GM10266 (cell line): ENCODE measurements around the gene FNBP1L.

ENCODE experiments used
- DNase-seq: peaks from one replicate; pipeline ENCODE4 v3.0.0; 2012; ENCODE audit errors: extremely low spot score
- TF ChIP-seq, protein P1 (sequence below): IDR thresholded peaks from 2 replicates; pipeline ENCODE4 v1.5.1; 2012; ENCODE audit warnings: mild to moderate bottlenecking, low read depth; ENCODE audit not compliant: control insufficient read depth, insufficient read depth; ENCODE audit errors: missing control alignments

The FNBP1L gene

GRCh38 chr1:93571623-93572310, 123.8 kb downstream of the FNBP1L start:
- TF ChIP-seq, protein P1, sequence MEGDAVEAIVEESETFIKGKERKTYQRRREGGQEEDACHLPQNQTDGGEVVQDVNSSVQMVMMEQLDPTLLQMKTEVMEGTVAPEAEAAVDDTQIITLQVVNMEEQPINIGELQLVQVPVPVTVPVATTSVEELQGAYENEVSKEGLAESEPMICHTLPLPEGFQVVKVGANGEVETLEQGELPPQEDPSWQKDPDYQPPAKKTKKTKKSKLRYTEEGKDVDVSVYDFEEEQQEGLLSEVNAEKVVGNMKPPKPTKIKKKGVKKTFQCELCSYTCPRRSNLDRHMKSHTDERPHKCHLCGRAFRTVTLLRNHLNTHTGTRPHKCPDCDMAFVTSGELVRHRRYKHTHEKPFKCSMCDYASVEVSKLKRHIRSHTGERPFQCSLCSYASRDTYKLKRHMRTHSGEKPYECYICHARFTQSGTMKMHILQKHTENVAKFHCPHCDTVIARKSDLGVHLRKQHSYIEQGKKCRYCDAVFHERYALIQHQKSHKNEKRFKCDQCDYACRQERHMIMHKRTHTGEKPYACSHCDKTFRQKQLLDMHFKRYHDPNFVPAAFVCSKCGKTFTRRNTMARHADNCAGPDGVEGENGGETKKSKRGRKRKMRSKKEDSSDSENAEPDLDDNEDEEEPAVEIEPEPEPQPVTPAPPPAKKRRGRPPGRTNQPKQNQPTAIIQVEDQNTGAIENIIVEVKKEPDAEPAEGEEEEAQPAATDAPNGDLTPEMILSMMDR: no peak
- no peak for DNase-seq

- TF ChIP-seq, protein P1: no peak
- no peak for DNase-seq
Measured at GRCh38 chr1:93573940-93574469, 126.1 kb downstream of the FNBP1L start.

DNA sequence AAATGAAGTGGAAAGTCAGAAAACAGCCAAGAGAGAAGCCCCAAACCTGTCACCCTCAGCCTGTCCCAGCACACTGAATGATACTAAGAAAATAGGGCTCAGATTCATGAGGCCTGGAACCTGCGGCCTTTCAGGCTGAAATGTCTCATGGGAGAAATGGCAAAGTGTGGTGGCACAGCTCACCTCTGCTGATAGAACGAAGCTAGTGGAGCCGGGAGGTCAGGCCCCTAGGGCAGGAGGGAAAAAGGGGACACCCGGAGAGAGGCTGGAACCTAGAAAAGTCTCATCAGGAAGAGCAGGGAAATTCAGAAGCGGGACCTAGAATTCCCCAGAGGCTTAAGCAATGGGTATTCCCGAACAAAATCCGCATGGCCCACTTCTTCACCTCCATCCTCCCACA, 126.6 kb downstream of the FNBP1L start:
- TF ChIP-seq, protein P1: no peak

GRCh38 chr1:93574991-93575390, 127.1 kb downstream of the FNBP1L start:
- TF ChIP-seq, protein P1: no peak
- DNase-seq: no peak

More for the DNA sequence above, 126.6 kb downstream of the FNBP1L start:
- DNase-seq: no peak

DNA sequence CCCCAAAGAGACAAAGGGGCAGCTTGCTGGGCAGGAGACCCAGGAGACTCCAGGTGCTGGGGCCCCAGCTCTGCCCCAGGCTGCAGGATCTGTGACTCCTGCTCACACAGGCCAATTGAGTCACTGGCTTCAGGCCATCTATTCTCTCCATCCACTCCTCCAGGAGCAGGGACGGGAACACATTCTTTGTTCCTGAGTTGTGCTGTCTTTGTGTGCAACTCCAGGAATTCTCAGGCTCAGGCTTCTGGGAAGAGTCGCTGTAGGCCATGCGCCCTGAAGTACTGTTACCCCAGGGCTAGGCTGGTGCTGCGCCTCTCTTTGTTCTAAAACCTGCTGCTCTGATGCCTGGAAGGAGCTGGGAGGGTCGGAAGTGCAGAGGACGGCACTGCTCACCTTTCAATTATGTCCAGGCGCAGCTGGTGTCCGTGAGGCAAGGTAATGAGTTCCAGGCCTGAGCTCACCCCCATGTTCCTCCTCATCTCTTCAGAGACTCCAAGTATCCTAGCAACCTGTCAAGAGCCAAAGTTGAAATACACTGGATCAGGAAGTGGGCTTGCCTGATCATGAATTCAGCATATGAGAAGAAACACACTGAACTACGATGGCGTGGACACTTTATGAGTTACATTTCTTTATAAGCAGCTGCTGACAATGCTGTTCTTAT, 127.8 kb downstream of the FNBP1L start:
- TF ChIP-seq, protein P1: no peak
- no peak for DNase-seq

GRCh38 chr1:93576346-93576745, 128.4 kb downstream of the FNBP1L start:
- no peak for DNase-seq
- TF ChIP-seq, protein P1: no peak

GRCh38 chr1:93576746-93577145, 128.8 kb downstream of the FNBP1L start:
- DNase-seq: no peak
- TF ChIP-seq, protein P1: no peak
